Prostate gland (tissue), 2 donors: Measurements from ENCODE around the gene GPC5. TPM values are rescaled to one million over a fixed set of nuclear protein-coding genes. Genes with fewer than 3 reads are reported as not detected.

Experiments used
- DNase-seq: peaks from one replicate; pipeline ENCODE4 v3.0.0-alpha.2; 2019; ENCODE audit warnings: low spot score
- H3K27ac ChIP-seq, 2 donors: fragments of 200-600 bp; sonication (generic); 2 replicates each; pipeline ENCODE4 v1.5.1; 2017 to 2019
- H3K27me3 ChIP-seq: fragments of 200-600 bp; sonication (generic); replicated peaks from 2 replicates; pipeline ENCODE4 v1.5.1; 2019; ENCODE audit not compliant: insufficient read depth
- H3K36me3 ChIP-seq, 2 donors: fragments of 200-600 bp; sonication (generic); 1 replicate in 1 of 2; 2 replicates in 1 of 2; pipeline versions ENCODE4 v1.5.1 to v1.8.1; 2017 to 2019
- H3K4me1 ChIP-seq: fragments of 200-600 bp; sonication (generic); replicated peaks from 2 replicates; pipeline ENCODE4 v1.5.1; 2019
- H3K4me3 ChIP-seq, 2 donors: fragments of 200-600 bp; sonication (generic); 2 replicates each; pipeline ENCODE4 v1.5.1; 2017 to 2019
- H3K9me3 ChIP-seq: fragments of 200-600 bp; sonication (generic); 2 replicates; pipeline ENCODE4 v1.5.1; 2017
- POLR2A ChIP-seq: fragments of 450-650 bp; IDR thresholded peaks from one replicate; pipeline ENCODE4 v1.6.1; 2016; ENCODE audit warnings: antibody characterized with exemption, mild to moderate bottlenecking
- POLR2AphosphoS5 ChIP-seq: sonication (generic); formaldehyde crosslinking; IDR thresholded peaks from one replicate; pipeline ENCODE4 v1.6.1; 2017; ENCODE audit warnings: antibody characterized with exemption
- WGBS: methylation state at CpG from one replicate; pipeline ENCODE4 v1.1.5; 2018; 5-methylcytosine and 5-hydroxymethylcytosine counted together
- intact Hi-C: fragments of 100-400 bp; cut with DNase I; formaldehyde crosslinking; loops from one replicate; pipeline ENCODE4 v1.14.2; 2022
- total RNA-seq, 2 donors: library from RNA; depleted of rRNA; stranded (reverse); fragments of >200 nt; gene quantifications; one replicate each; pipeline ENCODE4 v1.1.0, GENCODE V29; 2016
- TF ChIP-seq, protein P1 (sequence below), 4 experiments: fragments of 200-600 bp in 2 of 4; fragments of 450-650 bp in 2 of 4; sonication (generic) in 2 of 4; IDR thresholded peaks; 1 replicate in 3 of 4; 2 replicates in 1 of 4; pipeline ENCODE4 v1.5.1; 2016 to 2019; ENCODE audit warnings: antibody characterized with exemption in 4 of 4, mild to moderate bottlenecking in 2 of 4, moderate library complexity in 2 of 4

Gene GPC5
- total RNA-seq, 2 donors from 2014 or later = 0.23 to 35.0 TPM

DNA sequence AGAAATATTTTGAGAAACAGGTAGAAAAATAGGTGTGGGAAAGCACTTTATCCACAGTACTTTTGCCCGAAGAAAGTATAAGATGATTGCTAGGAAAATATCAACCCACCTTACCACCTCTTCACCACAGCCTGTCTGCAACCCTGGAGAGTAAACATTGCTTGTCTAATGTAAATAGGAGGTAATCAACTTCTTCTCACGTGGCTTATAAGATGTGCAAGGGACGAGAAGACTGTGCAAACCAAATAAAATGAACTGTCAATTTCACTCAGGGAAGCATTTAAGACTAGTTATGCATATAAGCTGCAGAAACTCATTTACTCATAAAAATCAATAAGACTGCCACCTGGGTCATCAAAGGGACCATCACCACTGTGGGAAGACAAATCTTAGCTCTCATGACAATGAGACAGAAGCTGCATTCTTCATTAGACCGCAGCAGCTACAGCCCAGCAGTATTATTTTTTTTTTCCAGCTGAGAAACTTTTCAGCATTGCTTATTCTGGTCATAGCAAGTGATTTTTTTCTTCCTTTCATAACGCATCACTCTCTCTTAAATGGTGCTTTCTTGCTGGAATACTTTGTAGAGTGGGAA is 1020.5 kb downstream of the GPC5 start:
- WGBS = 33% methylated on average over 5 of the region's 5 CpGs
- no peak for TF ChIP-seq POLR2AphosphoS5
- TF ChIP-seq, protein P1, sequence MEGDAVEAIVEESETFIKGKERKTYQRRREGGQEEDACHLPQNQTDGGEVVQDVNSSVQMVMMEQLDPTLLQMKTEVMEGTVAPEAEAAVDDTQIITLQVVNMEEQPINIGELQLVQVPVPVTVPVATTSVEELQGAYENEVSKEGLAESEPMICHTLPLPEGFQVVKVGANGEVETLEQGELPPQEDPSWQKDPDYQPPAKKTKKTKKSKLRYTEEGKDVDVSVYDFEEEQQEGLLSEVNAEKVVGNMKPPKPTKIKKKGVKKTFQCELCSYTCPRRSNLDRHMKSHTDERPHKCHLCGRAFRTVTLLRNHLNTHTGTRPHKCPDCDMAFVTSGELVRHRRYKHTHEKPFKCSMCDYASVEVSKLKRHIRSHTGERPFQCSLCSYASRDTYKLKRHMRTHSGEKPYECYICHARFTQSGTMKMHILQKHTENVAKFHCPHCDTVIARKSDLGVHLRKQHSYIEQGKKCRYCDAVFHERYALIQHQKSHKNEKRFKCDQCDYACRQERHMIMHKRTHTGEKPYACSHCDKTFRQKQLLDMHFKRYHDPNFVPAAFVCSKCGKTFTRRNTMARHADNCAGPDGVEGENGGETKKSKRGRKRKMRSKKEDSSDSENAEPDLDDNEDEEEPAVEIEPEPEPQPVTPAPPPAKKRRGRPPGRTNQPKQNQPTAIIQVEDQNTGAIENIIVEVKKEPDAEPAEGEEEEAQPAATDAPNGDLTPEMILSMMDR (IDR thresholded peaks at IDR 0.05) = no peak
- TF ChIP-seq POLR2A = no peak
- Histone ChIP-seq H3K9me3 (no peaks in the 10 kb centered on the region), H3K4me3 (no peak overlapping the region), H3K4me1 (no peaks in the 10 kb centered on the region), H3K27ac (no peak overlapping the region), H3K36me3 (no peaks in the 10 kb centered on the region), H3K27me3 (no peaks in the 10 kb centered on the region)
- DNase-seq = no peak
- intact Hi-C loops = no loop called here

DNA sequence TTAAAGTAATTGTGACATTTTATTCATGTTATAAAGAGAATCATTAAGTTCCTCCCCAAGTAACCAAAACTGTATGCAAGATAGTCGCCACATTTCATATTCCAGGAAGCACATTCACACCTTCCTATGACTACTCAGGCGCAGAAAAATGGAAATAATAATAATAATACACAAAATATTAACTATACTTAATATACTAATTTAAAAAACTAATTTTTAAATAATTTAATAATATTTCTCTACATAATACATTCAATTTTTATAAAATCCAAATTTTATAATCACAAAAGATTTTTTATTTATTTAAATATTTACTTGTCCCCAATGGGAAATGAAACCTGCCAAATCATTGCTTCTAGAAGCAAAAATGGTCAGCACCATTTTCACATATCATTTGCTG is 1030.8 kb downstream of the GPC5 start:
- WGBS = 99% methylated on average over 2 of the region's 2 CpGs

DNA sequence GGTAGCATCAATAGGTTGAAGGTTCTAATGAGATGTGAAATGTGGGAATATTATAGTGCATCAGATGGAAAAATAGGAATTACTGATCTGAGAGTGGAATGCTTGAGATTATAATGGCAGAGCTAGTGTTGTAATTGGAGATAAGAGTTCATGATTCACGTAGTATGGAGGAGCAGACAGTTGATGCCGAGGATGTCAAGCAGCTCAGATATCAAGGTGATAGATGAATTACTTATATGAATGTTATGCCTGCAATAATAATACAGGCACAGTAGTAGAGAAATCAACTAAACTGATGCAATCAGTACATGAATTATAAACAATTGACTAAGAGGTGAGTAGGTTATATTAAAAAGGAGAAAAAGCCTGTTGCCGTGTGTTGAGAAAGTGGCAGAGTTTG is 1035.0 kb downstream of the GPC5 start:
- 65% methylated on average over 3 of the region's 3 CpGs for WGBS
- TF ChIP-seq, protein P1 (IDR thresholded peaks at IDR 0.05) = no peak
- TF ChIP-seq POLR2A = no peak
- no peak for TF ChIP-seq POLR2AphosphoS5
- H3K36me3 ChIP-seq = no peaks in the 10 kb centered on the region
- intact Hi-C loops = no loop called here
- no peak overlapping the region for H3K4me3 ChIP-seq
- DNase-seq = no peak
- no peaks in the 10 kb centered on the region for H3K9me3 ChIP-seq
- no peaks in the 10 kb centered on the region for H3K4me1 ChIP-seq
- H3K27me3 ChIP-seq = no peaks in the 10 kb centered on the region
- H3K27ac ChIP-seq = no peak overlapping the region

More for the DNA sequence above, 1030.8 kb downstream of the GPC5 start:
- Histone ChIP-seq H3K27ac (no peak overlapping the region), H3K27me3 (no peaks in the 10 kb centered on the region), H3K9me3 (no peaks in the 10 kb centered on the region), H3K36me3 (no peaks in the 10 kb centered on the region), H3K4me1 (no peaks in the 10 kb centered on the region), H3K4me3 (no peak overlapping the region)
- DNase-seq = no peak
- intact Hi-C loops = no loop called here
- no peak for TF ChIP-seq POLR2A
- TF ChIP-seq POLR2AphosphoS5 = no peak
- TF ChIP-seq, protein P1 (IDR thresholded peaks at IDR 0.05) = no peak

DNA sequence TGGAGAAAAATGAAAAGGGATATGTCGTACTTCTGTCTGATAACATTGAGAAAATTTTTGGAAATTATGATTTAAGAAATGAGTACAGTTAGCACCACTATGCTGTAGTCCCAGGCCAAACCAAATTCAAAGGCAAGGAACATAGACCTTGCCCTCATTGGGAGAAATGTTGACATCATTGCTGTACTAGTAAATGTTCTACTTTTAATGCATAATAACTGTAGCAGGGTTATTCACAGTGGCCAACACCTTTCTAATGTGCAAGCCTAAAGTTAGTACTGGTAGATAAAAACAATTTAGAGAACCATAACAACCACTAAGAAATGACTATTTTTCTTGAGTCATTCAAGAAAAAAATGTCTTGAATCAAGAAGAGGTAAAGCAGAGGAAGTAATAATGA is 1035.5 kb downstream of the GPC5 start:
- Histone ChIP-seq H3K27ac (no peak overlapping the region), H3K4me3 (no peak overlapping the region), H3K9me3 (no peaks in the 10 kb centered on the region), H3K36me3 (no peaks in the 10 kb centered on the region), H3K4me1 (no peaks in the 10 kb centered on the region), H3K27me3 (no peaks in the 10 kb centered on the region)
- intact Hi-C loops = no loop called here
- no peak for DNase-seq
- TF ChIP-seq, protein P1 (IDR thresholded peaks at IDR 0.05) = no peak
- TF ChIP-seq POLR2AphosphoS5 (no peak), POLR2A (no peak)
- 84% methylated on average over 1 of the region's 1 CpG for WGBS

DNA sequence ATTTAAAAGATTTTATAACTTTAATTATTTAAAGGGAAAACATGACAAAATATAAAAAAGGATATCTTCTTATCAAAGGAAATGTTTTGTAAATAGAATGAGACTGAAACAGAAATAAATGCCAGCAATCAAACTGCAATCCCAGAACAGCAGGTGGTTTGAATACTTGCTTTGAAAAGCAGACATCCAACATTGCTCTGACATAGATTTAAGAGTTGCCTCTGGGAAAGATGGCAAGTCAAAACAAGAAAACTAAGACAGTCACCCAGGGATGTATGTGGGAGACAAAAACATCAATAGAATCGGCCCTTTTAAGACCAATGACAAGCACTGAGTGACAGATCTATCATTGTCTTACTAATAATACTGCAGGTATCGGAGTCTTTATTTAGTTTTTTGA is 1038.5 kb downstream of the GPC5 start:
- WGBS = 50% methylated on average over 2 of the region's 2 CpGs
- Histone ChIP-seq H3K4me1 (no peaks in the 10 kb centered on the region), H3K9me3 (no peaks in the 10 kb centered on the region), H3K36me3 (no peaks in the 10 kb centered on the region), H3K27me3 (no peaks in the 10 kb centered on the region), H3K4me3 (no peak overlapping the region), H3K27ac (no peak overlapping the region)
- no peak for DNase-seq
- intact Hi-C loops = no loop called here
- TF ChIP-seq, protein P1 (IDR thresholded peaks at IDR 0.05) = no peak
- TF ChIP-seq POLR2AphosphoS5 (no peak), POLR2A (no peak)
